Amniotic epithelial cell (primary cell): ENCODE results near the gene PLOD2.
"Not testable (repeated sequence)": the region's sequence is repeated elsewhere in the genome, so short reads cannot be mapped to it uniquely, and the experiment has no call there.

ENCODE experiments used
- DNase-seq: peaks from one replicate; pipeline ENCODE4 v3.0.0-alpha.2; 2010; ENCODE audit warnings: low read depth

Gene PLOD2

GRCh38 chr3:146138902-146139301 is 22.1 kb downstream of the PLOD2 start:
- peak; percentile 58 for DNase-seq

GRCh38 chr3:146136647-146137046 is 24.3 kb downstream of the PLOD2 start:
- no peak for DNase-seq

- DNase-seq = no peak
These were observed 26.5 kb downstream of the PLOD2 start for GRCh38 chr3:146134348-146135117.

- DNase-seq = no peak
These were observed 27.5 kb downstream of the PLOD2 start for GRCh38 chr3:146133441-146133840.

GRCh38 chr3:146131616-146132410 is 29.2 kb downstream of the PLOD2 start:
- DNase-seq = peak; percentile 92

GRCh38 chr3:146130881-146131371 is 30.1 kb downstream of the PLOD2 start:
- peak; percentile 85 for DNase-seq

- DNase-seq = no peak
These were observed 31.2 kb downstream of the PLOD2 start for GRCh38 chr3:146129750-146130149.

- peak; percentile 63 for DNase-seq
These were observed 32.0 kb downstream of the PLOD2 start for GRCh38 chr3:146128939-146129338.

- no peak for DNase-seq
These were observed 32.8 kb downstream of the PLOD2 start for GRCh38 chr3:146128179-146128578.

GRCh38 chr3:146125951-146126350 is 35.0 kb downstream of the PLOD2 start:
- peak; percentile 97 for DNase-seq

GRCh38 chr3:146124126-146124801 is 36.7 kb downstream of the PLOD2 start:
- peak; percentile 67 for DNase-seq

- DNase-seq = peak; percentile 70
These were observed 43.3 kb downstream of the PLOD2 start for GRCh38 chr3:146117406-146118285.

GRCh38 chr3:146115619-146116018 is 45.4 kb downstream of the PLOD2 start:
- DNase-seq = no peak

GRCh38 chr3:146113804-146114203 is 47.2 kb downstream of the PLOD2 start:
- not testable (repeated sequence) for DNase-seq

- DNase-seq = no peak
These were observed 49.6 kb downstream of the PLOD2 start for GRCh38 chr3:146111337-146111736.

- DNase-seq = peak; percentile 62
These were observed 50.8 kb downstream of the PLOD2 start for GRCh38 chr3:146110161-146110560.

- DNase-seq = no peak
These were observed 54.0 kb downstream of the PLOD2 start for GRCh38 chr3:146106986-146107385.

GRCh38 chr3:146104068-146104467 is 56.9 kb downstream of the PLOD2 start:
- no peak for DNase-seq

- no peak for DNase-seq
These were observed 58.1 kb downstream of the PLOD2 start for GRCh38 chr3:146102885-146103284.

GRCh38 chr3:146101538-146101937 is 59.4 kb downstream of the PLOD2 start:
- DNase-seq = no peak

GRCh38 chr3:146100825-146101444 is 60.0 kb downstream of the PLOD2 start:
- DNase-seq = peak; percentile 49
